ENCODE results near the gene PITX1. TPM values are rescaled to one million over a fixed set of nuclear protein-coding genes. Genes with fewer than 3 reads are reported as not detected.

Gene PITX1
- total RNA-seq, 1 experiment from 2014 or later = 45.3 TPM

DNA sequence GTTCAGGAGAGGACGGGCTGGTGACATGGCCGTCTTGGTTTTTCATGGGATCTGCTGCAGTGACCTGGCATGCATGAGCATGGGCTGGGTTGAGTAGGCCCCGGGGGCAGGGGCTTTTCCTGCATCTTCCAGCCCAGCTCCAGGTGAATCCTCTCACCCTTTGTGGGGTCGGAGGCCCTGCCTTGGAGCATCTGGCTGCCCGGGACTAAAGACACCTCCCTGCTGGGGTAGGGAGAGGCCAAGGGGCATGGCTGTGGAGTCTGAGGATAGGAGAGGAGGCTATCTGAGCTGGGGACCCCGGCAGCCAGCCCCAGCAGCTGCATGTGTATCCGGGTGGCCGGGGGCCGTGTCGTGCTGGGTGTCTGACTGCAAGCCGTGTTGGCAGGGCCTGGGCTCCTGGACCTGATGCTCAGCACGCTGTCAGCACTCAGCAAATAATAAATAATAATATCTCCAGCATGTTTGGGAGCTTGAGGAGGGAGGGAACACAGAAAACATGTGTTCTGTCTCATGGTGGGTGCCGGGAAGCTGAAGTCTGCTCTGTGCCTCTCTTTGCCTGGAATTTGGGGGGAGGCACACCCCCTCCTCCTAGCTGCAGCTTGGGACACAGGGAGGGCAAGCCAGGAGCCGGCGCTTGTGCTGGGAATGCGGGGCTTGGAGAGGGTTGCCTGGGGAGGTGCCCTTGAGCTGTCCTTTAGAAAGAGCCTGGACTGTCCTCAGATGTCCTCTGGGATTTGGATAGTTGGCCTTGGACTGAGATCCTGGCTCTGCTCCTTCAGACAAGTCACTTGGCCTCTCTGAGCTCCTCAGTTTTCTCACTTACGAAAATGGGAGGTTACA is 28.4 kb upstream of the PITX1 start:
- DNase-seq (ENCODE audit: extremely low read depth, low read depth) = no peak

DNA sequence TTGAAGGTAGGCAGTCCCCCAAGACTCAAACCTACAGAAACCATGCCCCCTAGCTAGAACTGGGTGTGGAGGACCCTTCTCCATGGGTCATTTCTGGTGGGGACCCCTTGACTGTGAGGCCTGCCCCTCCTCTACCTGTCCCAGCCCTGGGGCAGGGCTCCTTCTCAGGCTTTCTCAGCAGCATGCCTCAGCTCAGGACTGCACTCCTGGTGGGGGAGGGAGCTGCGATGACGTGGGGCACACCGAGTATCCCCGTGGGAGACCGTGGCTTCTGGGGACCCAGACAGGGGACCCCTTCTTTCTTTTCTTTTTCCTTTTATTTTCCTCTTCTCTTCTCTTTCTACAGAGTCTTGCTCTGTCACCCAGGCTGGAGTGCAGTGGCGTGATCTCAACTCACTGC is 27.0 kb upstream of the PITX1 start:
- DNase-seq (ENCODE audit: extremely low read depth, low read depth) = no peak

- DNase-seq (ENCODE audit: extremely low read depth, low read depth) = no peak
Observed at GRCh38 chr5:135060021-135060420, 26.0 kb upstream of the PITX1 start.

DNA sequence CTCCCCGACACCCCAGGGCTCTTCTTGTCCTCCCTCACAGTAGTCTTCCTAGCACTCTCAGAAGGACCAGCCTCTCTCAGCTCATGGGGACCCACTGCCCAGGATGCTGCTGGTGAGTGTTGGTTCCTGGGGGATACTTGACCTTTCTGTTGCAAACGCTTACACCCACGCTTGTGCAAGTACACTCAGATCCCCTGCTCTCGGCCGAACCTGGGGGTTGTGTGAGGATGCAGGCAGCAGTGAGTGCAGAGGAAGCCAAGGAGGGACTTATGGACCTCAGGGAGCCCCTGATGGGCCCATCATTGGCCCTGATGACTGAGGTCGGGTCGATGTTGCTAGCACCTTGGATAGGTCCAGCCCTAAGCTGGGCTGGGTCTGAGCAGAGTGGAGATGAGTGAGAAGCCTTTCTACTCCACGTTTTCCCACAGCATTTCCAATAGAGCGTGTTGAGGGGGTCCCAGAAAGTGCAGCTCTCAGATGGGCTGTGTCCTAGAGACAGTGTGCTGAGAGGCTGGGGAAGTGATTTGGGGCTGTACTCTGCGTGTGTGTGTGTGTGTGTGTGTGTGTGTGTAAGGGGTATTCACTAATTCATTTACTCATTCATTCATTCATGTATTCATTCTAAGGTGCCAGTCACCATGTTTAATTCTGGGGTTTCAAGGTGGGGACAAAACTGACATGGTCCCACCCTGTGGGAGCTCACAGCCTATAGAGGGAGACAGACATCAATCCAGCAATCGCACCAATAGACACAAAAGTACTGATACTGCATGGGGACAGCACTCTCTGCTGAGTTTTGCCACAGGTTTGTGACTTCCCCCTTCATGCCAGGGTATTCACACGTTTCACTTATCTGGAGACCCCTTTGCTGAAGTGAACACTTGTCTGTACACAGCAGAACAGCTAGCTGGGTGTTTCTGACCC is 25.2 kb upstream of the PITX1 start:
- no peak for DNase-seq (ENCODE audit: extremely low read depth, low read depth)

DNA sequence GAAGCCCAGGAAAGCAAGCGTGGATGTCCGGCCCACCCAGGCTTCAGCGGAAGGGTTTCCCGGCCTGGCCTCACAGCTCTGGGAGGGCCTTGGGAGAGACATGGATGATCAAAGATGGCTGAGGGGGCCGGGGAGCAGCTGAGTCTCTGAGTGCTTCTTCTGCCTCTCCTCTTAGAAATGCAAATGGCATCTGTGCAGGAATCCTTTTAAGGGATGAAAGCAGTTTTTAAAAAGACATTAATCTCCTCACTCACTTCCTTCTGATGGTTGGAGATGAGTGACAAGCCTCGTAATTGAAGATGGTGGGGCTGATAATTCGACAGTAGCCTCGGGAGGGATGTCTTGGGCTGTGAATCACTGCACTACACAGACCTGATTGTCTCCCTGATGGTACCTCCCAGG is 24.3 kb upstream of the PITX1 start:
- no peak for DNase-seq (ENCODE audit: extremely low read depth, low read depth)

GRCh38 chr5:135057233-135057632 is 23.2 kb upstream of the PITX1 start:
- no peak for DNase-seq (ENCODE audit: extremely low read depth, low read depth)

DNA sequence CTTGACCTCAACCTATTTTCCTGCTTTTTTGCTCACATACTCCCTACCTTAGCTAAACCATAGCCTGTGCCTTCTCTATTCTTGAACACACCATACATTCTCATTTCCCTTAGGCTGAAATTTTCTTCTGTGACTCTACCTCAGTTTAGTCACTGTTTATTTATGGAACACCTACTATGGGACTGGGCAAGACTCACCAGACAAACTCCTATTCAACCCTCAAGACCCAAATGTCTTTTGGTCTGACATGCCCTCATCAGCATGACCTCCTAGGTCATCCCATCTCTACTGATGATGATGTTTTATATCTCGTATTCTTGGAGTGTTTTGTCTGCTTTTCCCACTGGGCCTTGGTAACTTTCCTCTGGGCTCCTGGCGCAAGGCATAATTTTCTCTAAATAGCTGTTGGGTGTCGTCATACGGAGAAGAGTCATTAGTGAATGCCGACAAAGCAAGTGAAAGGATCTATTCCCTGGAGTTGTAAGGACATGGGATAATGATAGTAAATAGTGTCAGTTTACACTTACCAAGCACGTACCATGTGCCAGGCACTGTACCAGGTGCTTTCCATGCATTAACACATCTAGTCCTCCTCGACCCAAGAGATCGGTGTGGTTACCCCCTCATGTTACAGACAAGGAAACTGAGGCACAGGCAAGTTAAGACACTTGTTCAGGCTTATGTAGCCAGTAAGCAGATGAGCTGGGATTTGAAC is 22.4 kb upstream of the PITX1 start:
- no peak for DNase-seq (ENCODE audit: extremely low read depth, low read depth)

GRCh38 chr5:135055396-135055795 is 21.4 kb upstream of the PITX1 start:
- no peak for DNase-seq (ENCODE audit: extremely low read depth, low read depth)

DNA sequence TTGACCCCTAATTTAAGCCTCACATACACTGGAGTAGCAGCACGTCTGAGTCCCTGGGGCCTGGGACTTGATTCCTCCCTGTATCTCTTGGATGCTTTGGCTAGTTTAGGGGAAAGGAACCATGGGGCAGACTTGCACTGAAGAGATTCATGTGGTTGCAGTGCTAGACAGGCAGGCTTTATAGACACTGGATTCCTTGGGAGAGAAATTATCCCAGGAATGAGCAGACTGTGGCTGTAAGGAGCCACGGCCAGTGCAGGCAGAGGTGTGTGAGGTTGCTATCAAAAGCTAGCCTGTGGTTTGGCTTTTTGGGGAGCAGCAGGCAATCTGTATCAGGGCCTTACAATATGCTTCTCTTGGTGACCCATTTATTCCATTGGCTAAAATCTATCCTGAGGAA is 20.5 kb upstream of the PITX1 start:
- no peak for DNase-seq (ENCODE audit: extremely low read depth, low read depth)

DNA sequence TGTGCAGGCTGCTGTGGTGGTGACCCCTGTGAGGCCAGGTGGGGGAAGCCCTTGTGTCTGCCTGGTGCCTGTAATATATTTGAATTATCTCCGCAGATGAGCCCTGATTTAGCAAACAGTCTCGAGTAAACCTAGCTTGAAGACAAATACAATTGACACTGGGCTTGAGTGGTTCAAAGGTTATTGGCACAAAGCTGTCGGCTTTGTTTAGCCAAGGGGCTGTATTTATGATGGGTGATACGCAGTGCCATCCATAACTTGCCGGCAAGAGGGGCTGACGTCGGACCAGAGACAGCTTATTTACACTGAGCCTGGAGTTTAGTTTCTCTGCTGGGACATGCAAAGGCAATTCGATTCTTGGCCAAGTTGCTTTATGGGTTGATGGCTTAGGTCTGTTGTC is 20.0 kb upstream of the PITX1 start:
- no peak for DNase-seq (ENCODE audit: extremely low read depth, low read depth)

DNA sequence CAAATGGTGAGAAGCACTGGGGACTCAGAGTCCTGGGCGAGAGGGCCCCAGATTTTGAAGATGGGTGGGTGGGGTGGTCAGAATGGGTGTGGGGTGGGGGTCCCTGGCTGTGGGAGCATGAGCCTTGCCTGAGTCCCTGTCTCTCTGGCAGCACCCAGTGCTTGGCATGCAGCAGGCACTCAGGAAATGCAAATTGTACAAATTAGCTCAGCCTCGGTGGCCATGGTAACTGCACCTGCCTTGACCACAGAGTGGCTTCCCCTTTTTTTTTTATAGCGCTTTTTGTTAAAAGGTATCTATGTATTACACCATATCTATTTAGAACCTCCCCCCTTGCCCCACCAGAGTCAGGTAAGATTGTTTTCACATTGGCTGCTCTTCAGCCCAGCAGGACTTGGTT is 19.2 kb upstream of the PITX1 start:
- DNase-seq (ENCODE audit: extremely low read depth, low read depth) = no peak

DNA sequence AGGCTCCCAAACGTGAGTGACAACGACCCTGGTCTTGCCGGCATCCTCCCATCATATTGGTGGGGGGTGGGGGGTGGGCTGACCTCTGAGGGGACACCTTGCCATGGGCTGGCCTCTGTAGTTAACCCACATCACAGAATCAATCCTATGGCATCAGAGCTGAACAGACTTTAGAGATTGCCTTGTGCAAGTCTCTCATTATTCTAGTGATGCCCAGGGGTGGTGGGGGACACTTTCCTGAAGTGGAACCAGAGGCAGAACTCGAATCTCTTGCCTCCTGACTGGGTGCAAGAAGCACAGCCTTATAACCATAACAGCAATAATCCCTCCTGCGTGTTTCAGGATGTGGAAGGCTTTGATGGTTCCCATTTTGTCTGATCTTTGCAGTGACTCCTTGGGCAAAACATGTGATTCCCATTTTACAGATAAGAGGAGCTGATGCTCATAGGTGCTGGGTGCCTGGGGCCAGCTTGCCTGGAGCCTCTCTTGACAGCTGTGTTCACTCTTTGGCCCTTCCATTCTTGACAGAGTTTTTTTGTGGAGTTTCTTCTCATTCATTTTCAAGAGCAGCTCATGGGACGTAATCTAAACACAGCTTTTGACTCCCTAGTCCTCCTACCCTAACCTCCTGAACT is 18.6 kb upstream of the PITX1 start:
- DNase-seq (ENCODE audit: extremely low read depth, low read depth) = no peak

GRCh38 chr5:135051872-135052271 is 17.8 kb upstream of the PITX1 start:
- no peak for DNase-seq (ENCODE audit: extremely low read depth, low read depth)

GRCh38 chr5:135051399-135051798 is 17.4 kb upstream of the PITX1 start:
- no peak for DNase-seq (ENCODE audit: extremely low read depth, low read depth)

DNA sequence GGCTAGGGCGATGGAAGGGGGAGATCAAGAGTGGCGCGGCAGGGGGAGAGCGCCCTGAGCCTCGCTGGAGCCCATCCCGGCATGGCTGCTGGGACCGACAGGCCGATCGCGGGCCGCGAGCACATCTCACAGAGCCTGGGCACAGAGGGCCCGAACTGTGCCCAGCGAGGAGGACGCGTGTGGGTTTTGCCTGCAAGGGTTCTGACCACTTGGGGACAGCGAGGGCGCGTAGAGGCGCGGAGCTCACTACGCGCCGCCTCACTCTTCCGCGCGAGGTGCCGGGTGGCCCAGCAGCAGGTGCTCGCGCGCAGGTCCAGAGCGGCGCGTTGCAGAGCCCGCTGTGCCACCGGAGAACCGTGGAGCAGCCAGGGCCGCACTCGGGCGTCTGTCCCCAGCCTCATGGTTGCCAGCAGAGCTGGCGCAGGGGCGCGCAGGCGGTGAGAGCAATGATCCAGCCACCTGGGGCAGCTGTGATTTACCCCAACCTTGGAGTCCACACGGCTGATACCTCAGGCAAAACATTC is 16.3 kb upstream of the PITX1 start:
- no peak for DNase-seq (ENCODE audit: extremely low read depth, low read depth)

GRCh38 chr5:135048930-135049329 is 14.9 kb upstream of the PITX1 start:
- no peak for DNase-seq (ENCODE audit: extremely low read depth, low read depth)

GRCh38 chr5:135048286-135048685 is 14.3 kb upstream of the PITX1 start:
- DNase-seq (ENCODE audit: extremely low read depth, low read depth) = no peak

DNA sequence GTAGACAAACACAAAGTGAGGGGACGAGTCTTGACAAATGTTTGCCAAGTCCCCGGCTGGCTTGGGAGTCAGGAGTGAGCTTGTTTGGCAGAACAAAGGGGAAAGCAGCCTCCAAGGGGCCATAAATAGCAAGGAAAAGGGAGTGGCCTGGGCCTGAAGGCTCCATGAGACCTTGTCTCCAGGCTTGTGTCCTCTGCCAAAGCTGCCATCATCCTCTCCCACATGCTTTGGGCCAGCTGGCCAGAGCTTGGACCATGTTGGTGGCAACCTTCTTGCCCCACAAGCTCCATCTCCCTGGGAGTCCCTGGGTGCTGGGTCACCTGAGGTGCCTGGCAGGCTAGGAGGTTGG is 13.3 kb upstream of the PITX1 start:
- no peak for DNase-seq (ENCODE audit: extremely low read depth, low read depth)

- DNase-seq (ENCODE audit: extremely low read depth, low read depth) = no peak
Observed at GRCh38 chr5:135046661-135047346, 12.8 kb upstream of the PITX1 start.

DNA sequence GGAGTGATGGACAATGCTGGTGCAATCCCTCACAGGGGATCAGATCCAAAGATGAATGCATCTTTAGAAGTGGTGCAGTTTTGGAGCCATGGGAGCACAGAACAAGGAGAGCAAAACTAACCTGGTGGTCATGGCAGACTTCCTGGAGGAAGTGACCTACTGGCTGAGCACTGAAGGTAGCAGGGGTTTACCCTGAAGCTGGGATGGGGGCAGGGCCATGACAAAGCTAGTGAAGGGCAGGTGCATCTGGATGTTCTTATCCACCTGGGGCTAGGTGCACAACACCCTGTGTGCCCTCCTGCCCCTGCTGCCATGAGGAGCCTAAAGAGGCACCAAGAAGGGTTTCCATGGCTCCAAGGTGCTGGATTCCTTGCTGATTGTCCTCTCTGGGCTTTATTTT is 11.5 kb upstream of the PITX1 start:
- no peak for DNase-seq (ENCODE audit: extremely low read depth, low read depth)
